Neural progenitor cell (in vitro differentiated cells): ENCODE data around the gene MAN2B2.

ENCODE experiments used
- EZH2 ChIP-seq: fragments of 200-600 bp; sonication (generic); IDR thresholded peaks from 2 replicates; pipeline ENCODE4 v1.6.1; 2017; ENCODE audit warnings: antibody characterized with exemption, mild to moderate bottlenecking, moderate library complexity
- EZH2phosphoT487 ChIP-seq: fragments of 200-600 bp; sonication (generic); IDR thresholded peaks from 2 replicates; pipeline ENCODE4 v1.6.1; 2017; ENCODE audit warnings: antibody characterized with exemption
- TF ChIP-seq, protein P1 (sequence below): fragments of 200-600 bp; sonication (generic); IDR thresholded peaks from 2 replicates; pipeline ENCODE4 v1.5.1; 2017; ENCODE audit warnings: antibody characterized with exemption, mild to moderate bottlenecking

DNA sequence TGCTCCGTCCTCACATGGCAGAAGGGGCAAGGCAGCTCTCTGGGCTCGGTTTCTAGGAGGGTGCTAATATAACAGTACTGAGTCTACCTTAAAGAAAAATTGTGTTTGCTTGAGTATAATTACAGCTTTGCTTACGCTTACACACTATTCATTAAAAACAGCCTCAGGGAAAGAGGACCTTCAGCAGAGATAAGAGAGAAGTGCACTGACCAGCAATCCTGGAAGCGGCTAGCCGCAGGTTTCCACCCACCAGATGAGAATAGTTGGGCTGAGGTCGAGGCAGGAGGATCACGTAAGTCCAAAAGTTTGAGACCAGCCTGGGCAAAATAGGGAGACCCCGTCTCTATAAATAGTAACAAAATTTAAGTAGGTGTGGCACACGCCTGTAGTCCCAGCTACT, 50.3 kb downstream of the MAN2B2 start:
- TF ChIP-seq, protein P1, sequence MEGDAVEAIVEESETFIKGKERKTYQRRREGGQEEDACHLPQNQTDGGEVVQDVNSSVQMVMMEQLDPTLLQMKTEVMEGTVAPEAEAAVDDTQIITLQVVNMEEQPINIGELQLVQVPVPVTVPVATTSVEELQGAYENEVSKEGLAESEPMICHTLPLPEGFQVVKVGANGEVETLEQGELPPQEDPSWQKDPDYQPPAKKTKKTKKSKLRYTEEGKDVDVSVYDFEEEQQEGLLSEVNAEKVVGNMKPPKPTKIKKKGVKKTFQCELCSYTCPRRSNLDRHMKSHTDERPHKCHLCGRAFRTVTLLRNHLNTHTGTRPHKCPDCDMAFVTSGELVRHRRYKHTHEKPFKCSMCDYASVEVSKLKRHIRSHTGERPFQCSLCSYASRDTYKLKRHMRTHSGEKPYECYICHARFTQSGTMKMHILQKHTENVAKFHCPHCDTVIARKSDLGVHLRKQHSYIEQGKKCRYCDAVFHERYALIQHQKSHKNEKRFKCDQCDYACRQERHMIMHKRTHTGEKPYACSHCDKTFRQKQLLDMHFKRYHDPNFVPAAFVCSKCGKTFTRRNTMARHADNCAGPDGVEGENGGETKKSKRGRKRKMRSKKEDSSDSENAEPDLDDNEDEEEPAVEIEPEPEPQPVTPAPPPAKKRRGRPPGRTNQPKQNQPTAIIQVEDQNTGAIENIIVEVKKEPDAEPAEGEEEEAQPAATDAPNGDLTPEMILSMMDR = no peak
- TF ChIP-seq EZH2 (no peak), EZH2phosphoT487 (no peak)
